Osteocyte (in vitro differentiated cells): ENCODE results near the gene EIF2D. TPM values are rescaled to one million over a fixed set of nuclear protein-coding genes. Genes with fewer than 3 reads are reported as not detected.
"Not testable (repeated sequence)": the region's sequence is repeated elsewhere in the genome, so short reads cannot be mapped to it uniquely, and the experiment has no call there.

ENCODE experiments used
- DNase-seq: peaks from one replicate; pipeline ENCODE4 v3.0.0; 2021; ENCODE audit warnings: mixed read lengths; ENCODE audit not compliant: unreplicated experiment; ENCODE audit errors: extremely low spot score
- H3K27ac Mint-ChIP-seq: one replicate; pipeline ENCODE4 v1.8.0; 2021; ENCODE audit warnings: mild to moderate bottlenecking, mixed read lengths; ENCODE audit not compliant: unreplicated experiment
- H3K27me3 Mint-ChIP-seq: one replicate; pipeline ENCODE4 v1.8.0; 2021; ENCODE audit warnings: mixed read lengths; ENCODE audit not compliant: unreplicated experiment
- H3K36me3 Mint-ChIP-seq: one replicate; pipeline ENCODE4 v1.8.0; 2021; ENCODE audit warnings: mixed read lengths; ENCODE audit not compliant: unreplicated experiment
- H3K4me1 Mint-ChIP-seq: one replicate; pipeline ENCODE4 v1.8.0; 2021; ENCODE audit warnings: mixed read lengths; ENCODE audit not compliant: unreplicated experiment
- H3K4me3 Mint-ChIP-seq: one replicate; pipeline ENCODE4 v1.8.0; 2021; ENCODE audit warnings: mild to moderate bottlenecking, moderate library complexity, mixed read lengths; ENCODE audit not compliant: unreplicated experiment
- H3K9me3 Mint-ChIP-seq: one replicate; pipeline ENCODE4 v1.8.0; 2021; ENCODE audit warnings: mixed read lengths; ENCODE audit not compliant: unreplicated experiment
- CTCF ChIP-seq: fragments of 200-600 bp; sonication (generic); IDR thresholded peaks from 2 replicates; pipeline ENCODE4 v1.5.0; 2021; ENCODE audit warnings: antibody characterized with exemption, mild to moderate bottlenecking, moderate library complexity
- total RNA-seq: library from RNA; stranded (reverse); gene quantifications from 2 replicates; pipeline ENCODE4 v1.2.1, GENCODE V29; 2021

EIF2D gene
- total RNA-seq, 1 donor from 2014 or later = 56.8 TPM

DNA sequence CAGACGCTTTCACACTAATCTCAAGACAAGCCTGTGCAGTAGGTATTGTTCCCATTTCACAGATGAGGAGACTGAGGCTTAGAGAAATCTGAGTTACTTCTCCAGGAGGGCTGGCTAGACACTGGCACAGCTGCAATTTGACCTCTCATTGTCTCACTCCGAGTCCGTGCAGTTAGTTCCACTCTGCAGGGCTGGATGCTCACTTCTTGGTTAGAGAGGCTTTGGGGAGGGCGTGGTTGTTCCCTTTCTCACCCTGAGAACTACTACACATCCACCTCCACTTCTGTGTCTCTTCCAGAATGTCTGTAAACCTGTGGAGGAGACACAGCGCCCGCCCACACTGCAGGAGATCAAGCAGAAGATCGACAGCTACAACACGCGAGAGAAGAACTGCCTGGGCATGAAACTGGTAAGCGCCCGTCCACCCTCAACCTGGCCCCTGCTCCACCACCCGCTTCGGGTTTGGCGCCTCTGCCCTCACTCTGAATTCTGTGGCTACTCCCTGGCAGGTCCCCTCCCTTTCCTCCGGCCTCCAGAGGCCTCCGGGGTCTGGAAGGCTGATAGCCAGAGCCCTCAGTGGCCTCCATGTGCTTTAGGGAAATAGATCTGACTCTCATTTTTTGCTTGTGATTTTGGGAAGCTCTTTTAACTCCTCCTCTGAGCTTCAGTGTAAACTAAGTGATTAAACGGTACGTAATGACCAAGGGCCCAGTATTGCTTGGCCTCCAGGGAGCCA, 29.1 kb downstream of the EIF2D start:
- H3K36me3 Mint-ChIP-seq = peaks cover 5% of the 10 kb centered on the region
- no peaks in the 10 kb centered on the region for H3K9me3 Mint-ChIP-seq
- no peak overlapping the region for H3K4me3 Mint-ChIP-seq
- no peak for DNase-seq
- TF ChIP-seq CTCF = no peak
- H3K27ac Mint-ChIP-seq = no peak overlapping the region
- H3K4me1 Mint-ChIP-seq = peaks cover 2% of the 10 kb centered on the region
- peaks cover 7% of the 10 kb centered on the region for H3K27me3 Mint-ChIP-seq

GRCh38 chr1:206582537-206582936, 29.7 kb downstream of the EIF2D start:
- H3K27ac Mint-ChIP-seq = no peak overlapping the region
- peaks cover 8% of the 10 kb centered on the region for H3K27me3 Mint-ChIP-seq
- peaks cover 2% of the 10 kb centered on the region for H3K4me1 Mint-ChIP-seq
- H3K36me3 Mint-ChIP-seq = peaks cover 5% of the 10 kb centered on the region
- DNase-seq = no peak
- no peak for TF ChIP-seq CTCF
- H3K9me3 Mint-ChIP-seq = no peaks in the 10 kb centered on the region
- no peak overlapping the region for H3K4me3 Mint-ChIP-seq

DNA sequence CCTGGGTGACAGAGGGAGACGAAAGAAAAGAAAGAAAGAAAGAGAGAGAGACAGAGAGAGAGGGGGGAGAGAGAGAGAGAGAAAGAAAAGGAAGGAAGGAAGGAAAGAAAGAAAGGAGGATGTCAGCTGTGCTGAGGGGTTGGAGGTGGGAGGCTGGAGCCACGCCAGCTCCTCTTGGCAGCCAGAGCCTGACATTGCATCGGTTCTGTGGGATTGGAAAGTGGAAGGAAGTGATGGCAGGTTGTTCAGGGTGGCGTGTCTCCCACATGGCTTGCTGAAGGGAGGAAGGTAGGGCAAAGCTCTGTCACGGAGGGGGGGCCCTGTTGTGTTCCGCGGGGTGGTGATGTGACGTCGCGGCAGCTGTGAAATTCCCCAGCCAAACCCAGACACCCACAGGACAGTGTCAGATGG, 30.7 kb downstream of the EIF2D start:
- no peak overlapping the region for H3K27ac Mint-ChIP-seq
- no peak for TF ChIP-seq CTCF

GRCh38 chr1:206581114-206581497, 31.2 kb downstream of the EIF2D start:
- peaks cover 12% of the 10 kb centered on the region for H3K27me3 Mint-ChIP-seq
- not testable (repeated sequence) for H3K9me3 Mint-ChIP-seq, H3K4me1 Mint-ChIP-seq, H3K36me3 Mint-ChIP-seq, H3K27ac Mint-ChIP-seq, DNase-seq, H3K4me3 Mint-ChIP-seq

More for the DNA sequence above, 30.7 kb downstream of the EIF2D start:
- Mint-ChIP-seq H3K4me3 (no peak overlapping the region), H3K4me1 (peaks cover 2% of the 10 kb centered on the region), H3K27me3 (peaks cover 12% of the 10 kb centered on the region), H3K36me3 (peaks cover 1% of the 10 kb centered on the region), H3K9me3 (no peaks in the 10 kb centered on the region)
- DNase-seq = no peak

DNA sequence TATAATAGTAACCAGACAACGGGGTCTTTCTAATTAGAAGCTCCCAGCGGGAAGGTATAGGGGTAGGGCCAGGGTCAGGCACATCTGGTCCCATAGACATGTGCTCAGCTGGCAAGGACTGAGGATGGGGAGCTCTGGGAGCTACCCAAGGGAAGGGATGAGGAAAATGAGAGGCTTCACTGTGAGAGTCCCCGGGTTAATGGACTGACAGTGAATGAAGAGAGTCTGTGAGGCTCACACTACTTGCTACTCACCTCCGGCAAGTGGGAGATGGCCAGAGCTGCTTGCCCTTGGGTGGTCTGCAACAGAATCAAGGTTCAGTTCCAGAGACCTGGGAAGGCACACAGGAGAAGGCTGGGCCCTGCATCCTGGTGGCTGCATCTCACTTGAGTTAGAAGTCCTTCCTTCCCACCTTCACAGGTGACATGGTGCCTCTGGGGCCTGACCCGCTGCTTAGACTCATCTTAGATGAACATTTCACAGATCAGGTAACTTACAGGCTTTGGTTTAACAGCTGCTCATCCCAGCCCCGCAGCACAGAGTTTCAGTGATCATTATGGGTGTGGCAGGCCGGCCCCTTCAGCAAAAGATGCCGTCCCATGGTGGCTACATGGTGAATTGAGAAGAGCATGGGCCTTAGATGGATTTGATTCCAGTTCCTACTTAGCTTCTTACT, 31.7 kb downstream of the EIF2D start:
- Mint-ChIP-seq H3K36me3 (peaks cover 1% of the 10 kb centered on the region), H3K27me3 (peaks cover 12% of the 10 kb centered on the region), H3K4me1 (peaks cover 2% of the 10 kb centered on the region), H3K27ac (no peak overlapping the region), H3K9me3 (no peaks in the 10 kb centered on the region), H3K4me3 (no peak overlapping the region)
- TF ChIP-seq CTCF = no peak
- no peak for DNase-seq
